ENCODE measurements around the gene KRT33B.

The KRT33B gene

DNA sequence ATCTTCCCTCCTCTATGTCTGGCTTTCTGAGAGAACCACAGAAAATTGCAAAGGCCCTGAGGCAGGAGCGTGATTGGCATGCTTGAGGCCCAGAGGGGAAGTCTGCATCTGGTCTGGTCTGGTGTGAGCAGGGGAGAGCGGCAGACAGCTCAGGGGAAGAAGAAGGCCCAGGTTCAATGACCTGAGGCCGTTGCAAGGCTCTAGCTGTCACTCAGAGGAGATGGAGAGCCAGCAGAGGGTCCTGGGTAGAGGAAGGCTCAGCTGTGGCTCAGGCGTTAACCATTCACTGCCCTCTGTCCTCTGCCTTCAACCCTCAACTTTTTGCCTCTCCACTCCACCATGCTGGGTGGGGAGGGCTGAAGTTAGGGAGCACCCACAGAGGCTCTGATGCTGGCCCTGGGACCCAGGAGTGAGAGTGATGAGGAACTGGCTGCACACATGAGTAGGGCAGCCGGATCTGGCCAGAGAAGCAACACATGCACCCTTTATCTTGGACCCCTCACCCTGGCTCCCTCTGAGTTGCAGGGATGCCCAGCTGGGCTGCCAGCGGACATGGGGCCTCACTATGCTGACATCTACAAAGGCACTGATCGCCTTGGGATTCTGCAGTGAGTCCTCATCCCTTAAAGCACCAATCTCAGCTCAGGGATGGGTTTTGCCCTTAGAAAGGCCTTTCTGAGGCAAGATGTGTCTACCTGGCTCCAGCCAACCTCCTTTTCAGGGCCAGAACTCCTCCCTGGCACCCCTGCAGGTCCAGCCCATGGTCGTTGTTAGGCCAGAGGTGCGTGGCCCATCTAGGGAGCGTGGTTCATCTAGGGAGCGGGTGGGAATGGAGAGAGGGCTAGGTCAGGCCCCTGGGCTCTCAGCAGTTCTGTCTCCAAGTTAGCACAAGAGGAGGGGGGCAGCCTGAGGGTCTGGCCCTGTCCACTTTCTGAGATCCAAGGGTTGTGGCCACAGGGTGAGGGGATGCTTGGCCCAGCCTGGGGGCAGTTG lies 46.4 kb downstream of the KRT33B start:
- no peak for DNase-seq

DNA sequence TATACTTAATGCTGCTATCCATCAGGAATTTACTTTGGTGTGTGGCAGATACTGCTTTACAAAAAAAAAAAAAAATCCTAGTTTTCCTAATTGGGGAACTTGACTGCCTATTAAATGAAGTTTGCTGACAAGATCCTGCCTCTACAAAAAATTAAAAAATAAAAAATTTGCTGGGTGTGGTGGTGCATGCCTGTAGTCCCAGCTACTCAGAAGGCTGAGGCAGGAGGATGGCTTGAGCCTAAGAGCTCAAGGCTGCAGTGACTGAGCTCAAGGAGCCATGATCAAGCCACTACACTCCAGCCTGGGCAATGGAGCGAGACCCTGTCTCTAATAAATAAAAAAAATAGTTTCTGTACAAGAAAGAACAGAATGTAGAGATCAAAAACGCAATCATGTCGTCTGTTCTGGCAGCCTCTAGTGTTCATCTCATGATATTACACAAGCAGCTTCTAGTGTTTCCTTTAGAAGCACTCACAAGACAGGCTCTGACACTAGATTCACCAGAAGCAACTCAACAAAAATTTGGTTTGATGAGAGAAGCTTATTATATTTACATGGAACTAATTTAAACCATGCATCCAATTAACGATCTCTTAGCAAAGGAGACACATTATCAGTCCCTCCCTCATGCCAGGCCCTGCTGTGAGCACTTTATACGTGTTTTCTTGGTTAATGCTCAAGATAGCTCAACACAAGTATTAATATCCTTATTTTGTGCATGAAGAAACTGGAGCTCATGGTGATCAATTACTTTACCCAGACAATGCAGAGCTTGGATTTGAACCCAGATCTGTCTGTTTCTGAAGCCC lies 47.3 kb downstream of the KRT33B start:
- DNase-seq = peak; percentile 34

DNA sequence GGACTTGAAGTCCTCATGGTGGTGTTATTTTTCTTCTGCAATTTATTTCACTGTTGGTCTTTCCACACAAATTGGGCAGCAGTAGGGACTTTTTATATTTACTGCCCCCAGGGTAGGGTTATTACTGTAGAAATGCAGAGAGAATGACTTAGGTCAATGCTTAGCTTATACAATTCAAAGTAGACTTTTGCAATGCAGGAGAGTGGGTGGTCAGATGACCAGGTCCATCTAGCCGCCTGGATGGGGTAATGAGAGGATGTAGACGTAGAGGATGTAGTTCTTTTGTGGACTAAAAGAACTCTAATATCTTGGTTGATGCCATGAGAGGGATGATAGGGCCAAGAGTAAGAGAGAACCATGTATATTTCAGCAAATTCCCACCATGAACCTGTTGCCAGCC lies 51.4 kb downstream of the KRT33B start:
- DNase-seq = peak; percentile 9

DNA sequence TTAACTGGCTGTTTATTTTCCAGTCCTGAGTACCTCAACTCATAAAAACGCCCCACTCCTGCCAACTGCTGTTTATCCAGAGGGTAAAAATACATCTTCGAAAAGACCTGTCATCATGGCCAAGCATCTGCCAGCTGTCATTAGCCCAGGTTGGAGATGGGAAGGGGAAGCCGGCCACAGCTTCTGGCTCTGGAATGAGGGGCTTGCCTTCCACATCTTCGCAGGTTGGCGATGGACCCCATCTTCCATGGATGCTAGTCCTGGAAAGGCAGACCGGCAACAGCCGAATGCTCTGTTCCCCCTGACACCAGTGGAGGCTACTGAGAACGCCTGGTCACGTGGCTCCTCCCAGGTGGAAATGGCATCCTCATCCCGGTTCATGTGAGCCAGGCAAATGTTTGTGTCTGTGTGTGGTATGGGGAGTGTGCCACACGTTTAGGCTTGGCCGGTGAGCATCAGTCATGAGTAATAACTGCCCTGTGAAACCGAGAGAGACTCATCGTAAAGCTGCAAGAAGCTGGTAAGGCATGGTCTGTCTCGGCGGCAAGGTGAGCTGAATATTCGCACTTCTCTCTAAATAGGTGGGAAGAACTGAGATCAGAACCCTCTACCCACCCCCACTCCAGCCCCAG lies 53.7 kb downstream of the KRT33B start:
- no peak for DNase-seq

DNA sequence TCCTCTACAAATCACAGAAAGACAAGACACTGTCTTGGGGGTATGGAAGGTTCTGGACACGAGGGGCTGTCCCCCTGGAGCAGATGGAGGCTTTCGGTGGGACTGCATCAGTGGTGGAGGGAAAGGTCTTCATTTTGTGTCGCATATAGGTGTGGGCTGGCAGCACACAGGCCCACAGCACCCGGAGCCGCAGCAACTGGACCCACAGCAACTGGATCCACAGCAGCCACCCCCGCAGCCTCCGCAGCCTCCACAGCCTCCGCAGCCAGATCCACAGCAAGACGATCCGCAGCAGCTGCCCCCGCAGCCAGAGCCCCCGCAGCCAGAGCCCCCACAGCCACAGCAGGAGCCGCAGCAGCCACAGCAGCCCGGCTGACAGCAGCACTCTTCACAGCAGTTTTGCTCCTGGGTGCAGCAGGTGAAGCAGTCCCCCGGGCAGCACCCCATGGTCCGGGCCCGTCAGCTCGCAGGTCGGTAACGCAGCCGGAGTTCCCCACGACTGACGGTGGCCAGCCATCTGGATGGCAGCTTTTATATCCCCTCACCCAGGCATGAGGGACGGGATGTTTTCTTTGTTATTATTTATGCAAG lies 54.3 kb downstream of the KRT33B start, which contains the start of gene KRTAP17-1:
Gene KRTAP17-1 (minus strand): TSS at position 507 of the 591 bp plus-strand sequence. CDS start 60 bp downstream, at position 447.
- DNase-seq = no peak
